Caco-2 (cell line): Measurements from ENCODE around the gene TAPBP. TPM values are rescaled to one million over a fixed set of nuclear protein-coding genes. Genes with fewer than 3 reads are reported as not detected.

Experiments
- BruUV-seq: library from RNA; stranded (reverse); fragments of 400-500 nt; replicated peaks from 2 replicates; lab custom pipeline; 2021; lab: Mats Ljungman, UMichigan
- CTCF ChIA-PET: fragments of 300-600 bp; sonication (Branson Sonifier 250); formaldehyde crosslinking; loops from one replicate; lab custom pipeline; 2022; ENCODE audit warnings: antibody characterized with exemption; lab: Charles Lee
- POLR2A ChIA-PET: fragments of 300-600 bp; sonication (Branson Sonifier 250); formaldehyde crosslinking; loops from one replicate; lab custom pipeline; 2022; ENCODE audit warnings: antibody characterized with exemption; lab: Charles Lee
- DNase-seq, 2 experiments: peaks; one replicate each; pipeline versions ENCODE4 v3.0.0 to v3.0.0-alpha.2; 2020 to 2022
- H3K27me3 ChIP-seq: replicated peaks from 2 replicates; pipeline ENCODE4 v1.6.0; 2011; ENCODE audit warnings: low read length; ENCODE audit not compliant: control insufficient read depth, insufficient read depth
- H3K36me3 ChIP-seq: 2 replicates; pipeline ENCODE4 v1.5.1; 2011; ENCODE audit warnings: low read length; ENCODE audit not compliant: control insufficient read depth, insufficient read depth
- H3K4me1 ChIP-seq: fragments of 250-450 bp; sonication (Bioruptor Pico); 2 replicates; pipeline ENCODE4 v1.5.1; 2020; ENCODE audit warnings: mild to moderate bottlenecking
- H3K4me3 ChIP-seq: 2 replicates; pipeline ENCODE4 v1.5.1; 2011; ENCODE audit warnings: low read depth, mild to moderate bottlenecking, control low read depth, low read length
- H3K9me3 ChIP-seq: fragments of 250-450 bp; sonication (Bioruptor Pico); 2 replicates; pipeline ENCODE4 v1.5.1; 2020; ENCODE audit warnings: mild to moderate bottlenecking, moderate library complexity
- H3K27ac Mint-ChIP-seq: one replicate; pipeline ENCODE4 v1.8.0; 2022; ENCODE audit warnings: mixed read lengths; ENCODE audit not compliant: unreplicated experiment
- H3K27me3 Mint-ChIP-seq: one replicate; pipeline ENCODE4 v1.8.0; 2022; ENCODE audit warnings: mixed read lengths; ENCODE audit not compliant: insufficient read depth, unreplicated experiment
- H3K36me3 Mint-ChIP-seq: one replicate; pipeline ENCODE4 v1.8.0; 2022; ENCODE audit warnings: mild to moderate bottlenecking, mixed read lengths; ENCODE audit not compliant: insufficient read depth, unreplicated experiment
- H3K4me1 Mint-ChIP-seq: one replicate; pipeline ENCODE4 v1.8.0; 2022; ENCODE audit warnings: low read depth, mixed read lengths; ENCODE audit not compliant: unreplicated experiment
- H3K4me3 Mint-ChIP-seq: one replicate; pipeline ENCODE4 v1.8.0; 2022; ENCODE audit warnings: mild to moderate bottlenecking, moderate library complexity, mixed read lengths; ENCODE audit not compliant: unreplicated experiment
- H3K9me3 Mint-ChIP-seq: one replicate; pipeline ENCODE4 v1.8.0; 2022; ENCODE audit warnings: mixed read lengths; ENCODE audit not compliant: unreplicated experiment
- CTCF ChIP-seq, 2 experiments: fragments of 200-600 bp in 1 of 2; IDR thresholded peaks; 1 replicate in 1 of 2; 2 replicates in 1 of 2; pipeline versions ENCODE4 v1.5.1 to v1.8.0; 2011 to 2022; ENCODE audit warnings: antibody characterized with exemption in 1 of 2, control low read depth in 1 of 2, inconsistent platforms in 1 of 2, low read depth in 1 of 2, low read length in 1 of 2, mild to moderate bottlenecking in 1 of 2, moderate library complexity in 1 of 2; ENCODE audit not compliant: insufficient read depth in 1 of 2, severe bottlenecking in 1 of 2, unreplicated experiment in 1 of 2
- intact Hi-C: fragments of 100-400 bp; cut with micrococcal nuclease; formaldehyde crosslinking; loops from one replicate; pipeline ENCODE4 v1.10.0; 2022; ENCODE audit not compliant: unreplicated experiment
- total RNA-seq: library from RNA; stranded (reverse); gene quantifications from 2 replicates; pipeline ENCODE4 v1.2.3, GENCODE V29; 2022

TAPBP gene
- total RNA-seq, 1 experiment from 2014 or later: 36.7 TPM

GRCh38 chr6:33292996-33293682 is 20.7 kb downstream of the TAPBP start:
- ChIA-PET POLR2A (no interaction called here), CTCF (no interaction called here)
- Histone ChIP-seq H3K4me3 (no peak overlapping the region), H3K9me3 (no peaks in the 10 kb centered on the region), H3K4me1 (peaks cover 20% of the 10 kb centered on the region), H3K36me3 (peaks cover 2% of the 10 kb centered on the region; the same call in 1 of the 2 replicates), H3K27me3 (no peaks in the 10 kb centered on the region)
- Mint-ChIP-seq H3K27me3 (no peaks in the 10 kb centered on the region), H3K4me1 (peaks cover 24% of the 10 kb centered on the region), H3K27ac (no peak overlapping the region), H3K9me3 (no peaks in the 10 kb centered on the region), H3K4me3 (no peak overlapping the region), H3K36me3 (peaks cover 56% of the 10 kb centered on the region)
- TF ChIP-seq CTCF (IDR thresholded peaks at IDR 0.05; ENCODE audit: insufficient read depth in 1 of 2, low read depth in 1 of 2, low read length in 1 of 2, severe bottlenecking in 1 of 2, unreplicated experiment in 1 of 2): no peak
- BruUV-seq: no TSS peak
- no peak for DNase-seq
- intact Hi-C loops: no loop called here

GRCh38 chr6:33290459-33290858 is 23.4 kb downstream of the TAPBP start:
- H3K27me3 Mint-ChIP-seq: no peaks in the 10 kb centered on the region

More at GRCh38 chr6:33290459-33290858, 23.4 kb downstream of the TAPBP start:
- peaks cover 15% of the 10 kb centered on the region for H3K4me1 Mint-ChIP-seq
- BruUV-seq: no TSS peak
- TF ChIP-seq CTCF (IDR thresholded peaks at IDR 0.05; ENCODE audit: insufficient read depth in 1 of 2, low read depth in 1 of 2, low read length in 1 of 2, severe bottlenecking in 1 of 2, unreplicated experiment in 1 of 2): no peak
- no peak for DNase-seq
- CTCF ChIA-PET: interaction anchor here (1.0 kb wide), 1 partner anchor 9 kb away, joined by 7 read pairs; the partner anchor contains the start of gene RGL2
- no peaks in the 10 kb centered on the region for H3K9me3 Mint-ChIP-seq
- H3K27ac Mint-ChIP-seq: peak overlapping the region; percentile 94
- POLR2A ChIA-PET: interaction anchor here (2.3 to 2.5 kb wide), 2 partner anchors 27 to 319 kb away, joined by 8 to 22 read pairs; partner anchors contain the start of gene ZBTB22
- Histone ChIP-seq H3K36me3 (0 out of 2 replicates have a peak, but pooled peaks cover 2% of the 10 kb centered on the region), H3K4me1 (peaks cover 7% of the 10 kb centered on the region; the same call in 1 of the 2 replicates), H3K4me3 (peak overlapping the region; percentile 65), H3K27me3 (no peaks in the 10 kb centered on the region), H3K9me3 (no peaks in the 10 kb centered on the region)
- intact Hi-C loops: no loop called here
- H3K4me3 Mint-ChIP-seq: peak overlapping the region; percentile 87
- H3K36me3 Mint-ChIP-seq: peaks cover 57% of the 10 kb centered on the region
